ENCODE data around the gene KCNIP1.
A peak's percentile ranks its signal among the peaks of the same experiment; 100 is the strongest.

KCNIP1 gene

GRCh38 chr5:170655476-170655875, 151.7 kb downstream of the KCNIP1 start:
- DNase-seq = no peak

- DNase-seq = no peak
Measured at GRCh38 chr5:170655920-170656319, 152.1 kb downstream of the KCNIP1 start.

- no peak for DNase-seq
Measured at GRCh38 chr5:170656346-170656745, 152.5 kb downstream of the KCNIP1 start.

- no peak for DNase-seq
Measured at GRCh38 chr5:170660531-170660930, 156.7 kb downstream of the KCNIP1 start.

GRCh38 chr5:170662966-170663365, 159.1 kb downstream of the KCNIP1 start:
- DNase-seq = no peak

- DNase-seq = no peak
Measured at GRCh38 chr5:170678811-170679210, 175.0 kb downstream of the KCNIP1 start.

- DNase-seq = peak in 1 of 2 experiments; percentile 27
Measured at GRCh38 chr5:170681013-170681433, 177.2 kb downstream of the KCNIP1 start.

GRCh38 chr5:170691657-170692056, 187.8 kb downstream of the KCNIP1 start:
- no peak for DNase-seq

GRCh38 chr5:170693701-170694100, 189.9 kb downstream of the KCNIP1 start:
- no peak for DNase-seq

- DNase-seq = no peak
Measured at GRCh38 chr5:170694911-170695310, 191.1 kb downstream of the KCNIP1 start.

GRCh38 chr5:170697031-170697430, 193.2 kb downstream of the KCNIP1 start:
- no peak for DNase-seq

- no peak for DNase-seq
Measured at GRCh38 chr5:170700503-170700902, 196.7 kb downstream of the KCNIP1 start.

GRCh38 chr5:170701334-170701733, 197.5 kb downstream of the KCNIP1 start:
- no peak for DNase-seq

- DNase-seq = no peak
Measured at GRCh38 chr5:170704417-170705192, 200.8 kb downstream of the KCNIP1 start.

GRCh38 chr5:170709640-170710039, 205.8 kb downstream of the KCNIP1 start:
- no peak for DNase-seq

GRCh38 chr5:170711300-170711699, 207.5 kb downstream of the KCNIP1 start:
- DNase-seq = no peak

GRCh38 chr5:170715141-170715540, 211.3 kb downstream of the KCNIP1 start:
- DNase-seq = no peak

GRCh38 chr5:170716396-170716795, 212.6 kb downstream of the KCNIP1 start:
- DNase-seq = no peak

- DNase-seq = no peak
Measured at GRCh38 chr5:170719551-170719950, 215.7 kb downstream of the KCNIP1 start.

- DNase-seq = no peak
Measured at GRCh38 chr5:170720179-170720578, 216.4 kb downstream of the KCNIP1 start.

- no peak for DNase-seq
Measured at GRCh38 chr5:170720984-170721383, 217.2 kb downstream of the KCNIP1 start.

GRCh38 chr5:170721681-170722080, 217.9 kb downstream of the KCNIP1 start:
- DNase-seq = no peak

GRCh38 chr5:170722316-170722715, 218.5 kb downstream of the KCNIP1 start:
- DNase-seq = no peak

- no peak for DNase-seq
Measured at GRCh38 chr5:170731052-170731451, 227.2 kb downstream of the KCNIP1 start.

- DNase-seq = no peak
Measured at GRCh38 chr5:170732685-170733084, 228.9 kb downstream of the KCNIP1 start.
